GF-D8 (cell line): ENCODE measurements around the gene SAFB.
"Not testable (repeated sequence)": the region's sequence is repeated elsewhere in the genome, so short reads cannot be mapped to it uniquely, and the experiment has no call there.

Source experiments
- DNase-seq: peaks from one replicate; lab custom pipeline; 2025; lab: John Stamatoyannopoulos, UW

The SAFB gene

GRCh38 chr19:5595129-5595528 is 27.8 kb upstream of the SAFB start:
- DNase-seq: no peak

GRCh38 chr19:5595745-5596144 is 27.1 kb upstream of the SAFB start:
- DNase-seq: no peak

- no peak for DNase-seq
These were observed 22.1 kb upstream of the SAFB start for GRCh38 chr19:5600797-5601196.

GRCh38 chr19:5603626-5604025 is 19.3 kb upstream of the SAFB start:
- no peak for DNase-seq

GRCh38 chr19:5605362-5605761 is 17.5 kb upstream of the SAFB start:
- no peak for DNase-seq

GRCh38 chr19:5607318-5608275 is 15.3 kb upstream of the SAFB start:
- no peak for DNase-seq

- no peak for DNase-seq
These were observed 14.6 kb upstream of the SAFB start for GRCh38 chr19:5608291-5608690.

GRCh38 chr19:5608766-5609165 is 14.1 kb upstream of the SAFB start:
- DNase-seq: not testable (repeated sequence)

- no peak for DNase-seq
These were observed 12.9 kb upstream of the SAFB start for GRCh38 chr19:5609881-5610448.

GRCh38 chr19:5612891-5613865 is 9.7 kb upstream of the SAFB start:
- DNase-seq: no peak

- DNase-seq: no peak
These were observed 7.0 kb upstream of the SAFB start for GRCh38 chr19:5615756-5616327.

- no peak for DNase-seq
These were observed 5.8 kb upstream of the SAFB start for GRCh38 chr19:5617080-5617479.

- DNase-seq: no peak
These were observed 4.3 kb upstream of the SAFB start for GRCh38 chr19:5618591-5618990.

- DNase-seq: no peak
These were observed 2.9 kb upstream of the SAFB start for GRCh38 chr19:5619946-5620345.

GRCh38 chr19:5621311-5621944 is 1.5 kb upstream of the SAFB start:
- no peak for DNase-seq

- no peak for DNase-seq
These were observed 878 bp upstream of the SAFB start for GRCh38 chr19:5621945-5622464.

GRCh38 chr19:5623397-5624017 is 624 bp downstream of the SAFB start:
- no peak for DNase-seq

- DNase-seq: no peak
These were observed 1.3 kb downstream of the SAFB start for GRCh38 chr19:5624018-5624663.

GRCh38 chr19:5624741-5625278 is 1.9 kb downstream of the SAFB start:
- no peak for DNase-seq

GRCh38 chr19:5625641-5626040 is 2.8 kb downstream of the SAFB start:
- DNase-seq: no peak
